GM23338 (cell line): Measurements from ENCODE around the gene ABL1. TPM values are rescaled to one million over a fixed set of nuclear protein-coding genes. Genes with fewer than 3 reads are reported as not detected.
"Not testable (repeated sequence)": the region's sequence is repeated elsewhere in the genome, so short reads cannot be mapped to it uniquely, and the experiment has no call there.

Source experiments
- ATAC-seq: fragments of 200-7000 bp; cut with Tn5 transposase; 3 replicates; pipeline ENCODE4 v1.9.1; 2020
- DNase-seq: peaks from one replicate; pipeline ENCODE4 v3.0.0-alpha.2; 2015; ENCODE audit warnings: low spot score
- H2AFZ ChIP-seq: fragments of 200-600 bp; sonication (generic); 2 replicates; pipeline ENCODE4 v1.8.0; 2016; ENCODE audit warnings: antibody characterized with exemption, mild to moderate bottlenecking, moderate library complexity
- H3F3A ChIP-seq: fragments of 200-600 bp; sonication (generic); replicated peaks from 2 replicates; pipeline ENCODE4 v1.8.0; 2017; ENCODE audit warnings: antibody characterized with exemption, mixed run types, low read depth
- H3K27ac ChIP-seq: fragments of 200-600 bp; sonication (generic); 2 replicates; pipeline ENCODE4 v1.6.1; 2016; ENCODE audit warnings: low read depth
- H3K27me3 ChIP-seq: fragments of 200-600 bp; sonication (generic); 2 replicates; pipeline ENCODE4 v1.8.0; 2016; ENCODE audit warnings: mild to moderate bottlenecking, mixed run types, moderate library complexity; ENCODE audit not compliant: insufficient read depth
- H3K36me3 ChIP-seq: fragments of 200-600 bp; sonication (generic); 2 replicates; pipeline ENCODE4 v1.8.0; 2016; ENCODE audit warnings: mild to moderate bottlenecking; ENCODE audit not compliant: insufficient read depth
- H3K4me1 ChIP-seq: fragments of 200-600 bp; sonication (generic); 2 replicates; pipeline ENCODE4 v1.8.0; 2016; ENCODE audit warnings: mild to moderate bottlenecking, moderate library complexity; ENCODE audit not compliant: insufficient read depth
- H3K4me2 ChIP-seq: fragments of 200-600 bp; sonication (generic); 2 replicates; pipeline ENCODE4 v1.7.1; 2017; ENCODE audit warnings: mixed run types
- H3K4me3 ChIP-seq: fragments of 200-600 bp; sonication (generic); 2 replicates; pipeline ENCODE4 v1.6.1; 2016; ENCODE audit warnings: mixed run types
- H3K79me2 ChIP-seq: fragments of 200-600 bp; sonication (generic); replicated peaks from 2 replicates; pipeline ENCODE4 v1.8.0; 2017; ENCODE audit warnings: mild to moderate bottlenecking; ENCODE audit not compliant: insufficient read depth
- H3K9me2 ChIP-seq: fragments of 200-600 bp; sonication (generic); 2 replicates; pipeline ENCODE4 v1.8.0; 2017; ENCODE audit not compliant: insufficient read depth
- H4K20me1 ChIP-seq: fragments of 200-600 bp; sonication (generic); replicated peaks from 2 replicates; pipeline ENCODE4 v1.8.0; 2017; ENCODE audit warnings: mild to moderate bottlenecking; ENCODE audit not compliant: insufficient read depth
- H3K27ac Mint-ChIP-seq: 2 replicates; pipeline ENCODE4 v1.8.0; 2020; ENCODE audit warnings: inconsistent platforms, mild to moderate bottlenecking, moderate library complexity, mixed read lengths
- H3K27me3 Mint-ChIP-seq: 3 replicates; pipeline ENCODE4 v1.8.0; 2022; ENCODE audit warnings: low read depth, mild to moderate bottlenecking, moderate library complexity, mixed read lengths, inconsistent platforms; ENCODE audit not compliant: insufficient read depth, poor library complexity
- H3K36me3 Mint-ChIP-seq: 3 replicates; pipeline ENCODE4 v1.8.0; 2021; ENCODE audit warnings: low read depth, mild to moderate bottlenecking, inconsistent platforms, moderate library complexity, mixed read lengths
- H3K4me1 Mint-ChIP-seq: 3 replicates; pipeline ENCODE4 v1.8.0; 2020; ENCODE audit warnings: mild to moderate bottlenecking, inconsistent platforms, mixed read lengths
- H3K4me3 Mint-ChIP-seq: 3 replicates; pipeline ENCODE4 v1.8.0; 2021; ENCODE audit warnings: moderate library complexity, mild to moderate bottlenecking, inconsistent platforms, mixed read lengths
- H3K9me3 Mint-ChIP-seq: 3 replicates; pipeline ENCODE4 v1.8.0; 2020; ENCODE audit warnings: moderate library complexity, mild to moderate bottlenecking, inconsistent platforms, mixed read lengths
- CREB1 ChIP-seq: fragments of 250-450 bp; sonication (Bioruptor Pico); IDR thresholded peaks from 2 replicates; pipeline ENCODE4 v1.5.0; 2020; ENCODE audit warnings: low read depth, mild to moderate bottlenecking, moderate library complexity
- EZH2 ChIP-seq: fragments of 200-600 bp; sonication (generic); IDR thresholded peaks from one replicate; pipeline ENCODE4 v1.8.0; 2017; ENCODE audit warnings: antibody characterized with exemption, mild to moderate bottlenecking, low read depth; ENCODE audit not compliant: unreplicated experiment
- POLR2AphosphoS5 ChIP-seq: IDR thresholded peaks from 2 replicates; pipeline ENCODE4 v1.6.1; 2016; ENCODE audit warnings: antibody characterized with exemption, low read depth
- ZNF114 ChIP-seq: fragments of 250-450 bp; sonication (Bioruptor Pico); IDR thresholded peaks from 2 replicates; pipeline ENCODE4 v1.5.0; 2020; ENCODE audit warnings: mild to moderate bottlenecking, moderate library complexity
- polyA plus RNA-seq: library from polyadenylated mRNA; unstranded; fragments of >200 nt; fragmentation: Nextera tagmentation; extraction: Ambion mirVana; gene quantifications from 2 replicates; pipeline ENCODE4 v1.2.1, GENCODE V29; 2016
- total RNA-seq: library from RNA; depleted of rRNA; stranded (reverse); fragments of >200 nt; shearing (Covaris generic); gene quantifications from 2 replicates; pipeline ENCODE4 v1.2.3, GENCODE V29; 2014
- TF ChIP-seq, protein P1 (sequence below): fragments of 250-450 bp; sonication (Bioruptor Pico); IDR thresholded peaks from 2 replicates; pipeline ENCODE4 v1.5.0; 2020; ENCODE audit warnings: mild to moderate bottlenecking, moderate library complexity
- TF ChIP-seq, protein P2 (sequence below): IDR thresholded peaks from 2 replicates; pipeline ENCODE4 v1.6.1; 2016; ENCODE audit warnings: antibody characterized with exemption

ABL1 gene
- total and polyA plus RNA-seq, 2 experiments from 2014 or later, result 20.7 to 85.1 TPM

DNA sequence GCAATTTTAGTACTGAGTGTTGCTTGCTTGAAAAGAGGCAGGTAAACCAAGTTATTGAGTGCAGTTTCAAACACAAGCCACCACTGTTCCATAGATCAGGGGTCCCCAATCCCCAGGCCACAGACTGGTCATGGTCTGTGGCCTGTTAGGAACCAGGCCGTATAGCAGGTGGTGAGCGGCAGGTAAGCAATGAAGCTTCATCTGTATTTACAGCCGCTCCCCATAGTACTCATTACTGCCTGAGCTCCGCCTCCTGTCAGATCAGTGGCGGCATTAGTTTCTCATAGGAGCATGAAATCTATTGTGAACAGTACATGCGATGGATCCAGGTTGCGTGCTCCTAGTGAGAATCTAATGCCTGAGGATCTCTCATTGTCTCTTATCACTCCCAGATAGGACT is 41.5 kb upstream of the ABL1 start:
- no peak for TF ChIP-seq CREB1 (CRISPR knock-in tag)
- no peak for TF ChIP-seq ZNF114 (CRISPR knock-in tag)
- TF ChIP-seq, protein P1, sequence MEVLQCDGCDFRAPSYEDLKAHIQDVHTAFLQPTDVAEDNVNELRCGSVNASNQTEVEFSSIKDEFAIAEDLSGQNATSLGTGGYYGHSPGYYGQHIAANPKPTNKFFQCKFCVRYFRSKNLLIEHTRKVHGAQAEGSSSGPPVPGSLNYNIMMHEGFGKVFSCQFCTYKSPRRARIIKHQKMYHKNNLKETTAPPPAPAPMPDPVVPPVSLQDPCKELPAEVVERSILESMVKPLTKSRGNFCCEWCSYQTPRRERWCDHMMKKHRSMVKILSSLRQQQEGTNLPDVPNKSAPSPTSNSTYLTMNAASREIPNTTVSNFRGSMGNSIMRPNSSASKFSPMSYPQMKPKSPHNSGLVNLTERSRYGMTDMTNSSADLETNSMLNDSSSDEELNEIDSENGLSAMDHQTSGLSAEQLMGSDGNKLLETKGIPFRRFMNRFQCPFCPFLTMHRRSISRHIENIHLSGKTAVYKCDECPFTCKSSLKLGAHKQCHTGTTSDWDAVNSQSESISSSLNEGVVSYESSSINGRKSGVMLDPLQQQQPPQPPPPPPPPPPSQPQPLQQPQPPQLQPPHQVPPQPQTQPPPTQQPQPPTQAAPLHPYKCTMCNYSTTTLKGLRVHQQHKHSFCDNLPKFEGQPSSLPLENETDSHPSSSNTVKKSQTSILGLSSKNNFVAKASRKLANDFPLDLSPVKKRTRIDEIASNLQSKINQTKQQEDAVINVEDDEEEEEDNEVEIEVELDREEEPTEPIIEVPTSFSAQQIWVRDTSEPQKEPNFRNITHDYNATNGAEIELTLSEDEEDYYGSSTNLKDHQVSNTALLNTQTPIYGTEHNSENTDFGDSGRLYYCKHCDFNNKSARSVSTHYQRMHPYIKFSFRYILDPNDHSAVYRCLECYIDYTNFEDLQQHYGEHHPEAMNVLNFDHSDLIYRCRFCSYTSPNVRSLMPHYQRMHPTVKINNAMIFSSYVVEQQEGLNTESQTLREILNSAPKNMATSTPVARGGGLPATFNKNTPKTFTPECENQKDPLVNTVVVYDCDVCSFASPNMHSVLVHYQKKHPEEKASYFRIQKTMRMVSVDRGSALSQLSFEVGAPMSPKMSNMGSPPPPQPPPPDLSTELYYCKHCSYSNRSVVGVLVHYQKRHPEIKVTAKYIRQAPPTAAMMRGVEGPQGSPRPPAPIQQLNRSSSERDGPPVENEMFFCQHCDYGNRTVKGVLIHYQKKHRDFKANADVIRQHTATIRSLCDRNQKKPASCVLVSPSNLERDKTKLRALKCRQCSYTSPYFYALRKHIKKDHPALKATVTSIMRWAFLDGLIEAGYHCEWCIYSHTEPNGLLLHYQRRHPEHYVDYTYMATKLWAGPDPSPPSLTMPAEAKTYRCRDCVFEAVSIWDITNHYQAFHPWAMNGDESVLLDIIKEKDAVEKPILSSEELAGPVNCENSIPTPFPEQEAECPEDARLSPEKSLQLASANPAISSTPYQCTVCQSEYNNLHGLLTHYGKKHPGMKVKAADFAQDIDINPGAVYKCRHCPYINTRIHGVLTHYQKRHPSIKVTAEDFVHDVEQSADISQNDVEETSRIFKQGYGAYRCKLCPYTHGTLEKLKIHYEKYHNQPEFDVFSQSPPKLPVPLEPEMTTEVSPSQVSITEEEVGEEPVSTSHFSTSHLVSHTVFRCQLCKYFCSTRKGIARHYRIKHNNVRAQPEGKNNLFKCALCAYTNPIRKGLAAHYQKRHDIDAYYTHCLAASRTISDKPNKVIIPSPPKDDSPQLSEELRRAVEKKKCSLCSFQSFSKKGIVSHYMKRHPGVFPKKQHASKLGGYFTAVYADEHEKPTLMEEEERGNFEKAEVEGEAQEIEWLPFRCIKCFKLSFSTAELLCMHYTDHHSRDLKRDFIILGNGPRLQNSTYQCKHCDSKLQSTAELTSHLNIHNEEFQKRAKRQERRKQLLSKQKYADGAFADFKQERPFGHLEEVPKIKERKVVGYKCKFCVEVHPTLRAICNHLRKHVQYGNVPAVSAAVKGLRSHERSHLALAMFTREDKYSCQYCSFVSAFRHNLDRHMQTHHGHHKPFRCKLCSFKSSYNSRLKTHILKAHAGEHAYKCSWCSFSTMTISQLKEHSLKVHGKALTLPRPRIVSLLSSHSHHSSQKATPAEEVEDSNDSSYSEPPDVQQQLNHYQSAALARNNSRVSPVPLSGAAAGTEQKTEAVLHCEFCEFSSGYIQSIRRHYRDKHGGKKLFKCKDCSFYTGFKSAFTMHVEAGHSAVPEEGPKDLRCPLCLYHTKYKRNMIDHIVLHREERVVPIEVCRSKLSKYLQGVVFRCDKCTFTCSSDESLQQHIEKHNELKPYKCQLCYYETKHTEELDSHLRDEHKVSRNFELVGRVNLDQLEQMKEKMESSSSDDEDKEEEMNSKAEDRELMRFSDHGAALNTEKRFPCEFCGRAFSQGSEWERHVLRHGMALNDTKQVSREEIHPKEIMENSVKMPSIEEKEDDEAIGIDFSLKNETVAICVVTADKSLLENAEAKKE, result no peak
- no peak for TF ChIP-seq POLR2AphosphoS5
- no peak for TF ChIP-seq EZH2
- TF ChIP-seq, protein P2, sequence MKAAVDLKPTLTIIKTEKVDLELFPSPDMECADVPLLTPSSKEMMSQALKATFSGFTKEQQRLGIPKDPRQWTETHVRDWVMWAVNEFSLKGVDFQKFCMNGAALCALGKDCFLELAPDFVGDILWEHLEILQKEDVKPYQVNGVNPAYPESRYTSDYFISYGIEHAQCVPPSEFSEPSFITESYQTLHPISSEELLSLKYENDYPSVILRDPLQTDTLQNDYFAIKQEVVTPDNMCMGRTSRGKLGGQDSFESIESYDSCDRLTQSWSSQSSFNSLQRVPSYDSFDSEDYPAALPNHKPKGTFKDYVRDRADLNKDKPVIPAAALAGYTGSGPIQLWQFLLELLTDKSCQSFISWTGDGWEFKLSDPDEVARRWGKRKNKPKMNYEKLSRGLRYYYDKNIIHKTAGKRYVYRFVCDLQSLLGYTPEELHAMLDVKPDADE, result no peak
- no peaks in the 10 kb centered on the region for H3K36me3 ChIP-seq
- DNase-seq, result no peak

DNA sequence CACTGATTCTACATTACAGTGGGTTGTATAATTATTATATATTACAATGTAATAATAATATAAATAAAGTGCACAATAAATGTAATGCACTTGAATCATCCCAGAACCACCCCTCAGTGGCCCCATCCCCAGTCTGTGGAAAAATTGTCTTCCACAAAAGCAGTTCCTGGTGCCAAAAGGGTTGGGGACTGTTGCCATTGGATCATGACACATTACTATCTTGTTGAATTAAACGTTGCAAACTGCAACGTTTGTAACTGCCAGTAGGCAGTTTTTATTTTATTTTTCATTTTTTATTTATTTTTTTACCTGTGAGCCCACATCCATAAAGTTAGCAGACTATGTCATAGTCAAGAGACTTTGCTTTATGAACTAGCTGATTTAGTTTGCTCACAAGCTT is 41.0 kb upstream of the ABL1 start:
- H3K4me2 ChIP-seq, H3K4me3 ChIP-seq, H3K4me3 Mint-ChIP-seq, H3K27ac Mint-ChIP-seq, DNase-seq, H3K9me2 ChIP-seq, H3K4me1 Mint-ChIP-seq, H4K20me1 ChIP-seq, ATAC-seq, H3K27me3 ChIP-seq, H3K4me1 ChIP-seq, H3K27ac ChIP-seq, H3K27me3 Mint-ChIP-seq, H3F3A ChIP-seq, H3K36me3 ChIP-seq, H2AFZ ChIP-seq: not testable (repeated sequence)
- peaks cover 56% of the 10 kb centered on the region for H3K79me2 ChIP-seq
- H3K9me3 Mint-ChIP-seq, result peaks cover 11% of the 10 kb centered on the region; the same call in 2 of the 3 replicates
- H3K36me3 Mint-ChIP-seq, result peaks cover 13% of the 10 kb centered on the region

More for the DNA sequence above, 41.5 kb upstream of the ABL1 start:
- Mint-ChIP-seq H3K36me3 (peaks cover 16% of the 10 kb centered on the region), H3K27ac (no peak overlapping the region), H3K4me3 (no peak overlapping the region), H3K4me1 (peaks cover 8% of the 10 kb centered on the region), H3K27me3 (peaks cover 4% of the 10 kb centered on the region), H3K9me3 (peaks cover 11% of the 10 kb centered on the region; the same call in 2 of the 3 replicates)
- Histone ChIP-seq H4K20me1 (peaks cover 3% of the 10 kb centered on the region; the same call in 1 of the 2 replicates), H3K79me2 (peaks cover 59% of the 10 kb centered on the region), H3K9me2 (no peaks in the 10 kb centered on the region), H3K27ac (no peak overlapping the region), H3K27me3 (no peaks in the 10 kb centered on the region), H2AFZ (no peak overlapping the region), H3F3A (no peaks in the 10 kb centered on the region), H3K4me3 (no peak overlapping the region), H3K4me2 (no peak overlapping the region), H3K4me1 (0 out of 2 replicates have a peak, but pooled peaks cover 3% of the 10 kb centered on the region)
- ATAC-seq, result no peak

DNA sequence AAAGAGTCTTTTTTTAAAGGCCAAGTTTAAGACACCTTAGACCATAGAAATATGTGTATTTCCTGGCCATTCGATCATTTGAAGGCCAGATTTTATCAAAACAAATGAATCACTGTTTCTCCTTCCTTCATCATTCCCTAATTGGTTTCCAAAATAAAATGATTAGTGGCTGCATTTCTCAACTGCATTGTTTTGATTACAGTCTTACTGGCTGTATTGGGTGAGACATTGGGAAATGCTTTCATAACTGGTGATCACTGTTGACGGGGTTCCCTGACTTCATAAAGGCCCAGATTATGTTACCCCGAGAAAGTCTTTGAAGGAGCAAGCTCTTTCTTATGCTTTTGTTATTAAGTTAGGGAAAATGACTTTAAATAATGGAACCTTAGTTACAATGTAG is 40.6 kb upstream of the ABL1 start:
- H3K4me2 ChIP-seq, H3K9me2 ChIP-seq, H3K27ac Mint-ChIP-seq, H4K20me1 ChIP-seq, H3K36me3 ChIP-seq, H3K27me3 ChIP-seq, H3K4me1 Mint-ChIP-seq, H3K4me3 Mint-ChIP-seq, H3K4me3 ChIP-seq, H3K9me3 Mint-ChIP-seq, H3F3A ChIP-seq, H3K27ac ChIP-seq, DNase-seq, H3K27me3 Mint-ChIP-seq, H3K4me1 ChIP-seq, H3K36me3 Mint-ChIP-seq, H2AFZ ChIP-seq, ATAC-seq: not testable (repeated sequence)
- H3K79me2 ChIP-seq, result peaks cover 52% of the 10 kb centered on the region
